COLO829 (cell line): ENCODE results near the gene FLNA.
A peak's percentile ranks its signal among the peaks of the same experiment; 100 is the strongest.

Source experiments
- DNase-seq: peaks from one replicate; pipeline ENCODE4 v3.0.0; 2012; ENCODE audit warnings: low spot score

FLNA gene

DNA sequence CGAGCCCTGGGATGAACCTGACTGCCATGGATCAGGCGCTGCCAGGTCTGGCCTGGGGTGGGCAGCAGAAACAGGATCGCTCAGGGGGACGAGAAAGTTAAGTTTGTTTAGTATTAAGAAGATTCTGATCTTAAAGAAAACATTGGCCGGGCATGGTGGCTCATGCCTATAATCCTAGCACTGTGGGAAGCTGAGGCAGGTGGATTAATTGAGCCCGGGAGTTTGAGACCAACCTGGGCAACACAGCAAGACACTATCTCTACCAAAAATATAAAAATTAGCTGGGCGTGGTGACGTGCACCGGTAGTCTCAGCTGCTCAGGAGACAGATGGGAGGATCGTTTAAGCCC lies 696 bp upstream of the FLNA start:
- no peak for DNase-seq

DNA sequence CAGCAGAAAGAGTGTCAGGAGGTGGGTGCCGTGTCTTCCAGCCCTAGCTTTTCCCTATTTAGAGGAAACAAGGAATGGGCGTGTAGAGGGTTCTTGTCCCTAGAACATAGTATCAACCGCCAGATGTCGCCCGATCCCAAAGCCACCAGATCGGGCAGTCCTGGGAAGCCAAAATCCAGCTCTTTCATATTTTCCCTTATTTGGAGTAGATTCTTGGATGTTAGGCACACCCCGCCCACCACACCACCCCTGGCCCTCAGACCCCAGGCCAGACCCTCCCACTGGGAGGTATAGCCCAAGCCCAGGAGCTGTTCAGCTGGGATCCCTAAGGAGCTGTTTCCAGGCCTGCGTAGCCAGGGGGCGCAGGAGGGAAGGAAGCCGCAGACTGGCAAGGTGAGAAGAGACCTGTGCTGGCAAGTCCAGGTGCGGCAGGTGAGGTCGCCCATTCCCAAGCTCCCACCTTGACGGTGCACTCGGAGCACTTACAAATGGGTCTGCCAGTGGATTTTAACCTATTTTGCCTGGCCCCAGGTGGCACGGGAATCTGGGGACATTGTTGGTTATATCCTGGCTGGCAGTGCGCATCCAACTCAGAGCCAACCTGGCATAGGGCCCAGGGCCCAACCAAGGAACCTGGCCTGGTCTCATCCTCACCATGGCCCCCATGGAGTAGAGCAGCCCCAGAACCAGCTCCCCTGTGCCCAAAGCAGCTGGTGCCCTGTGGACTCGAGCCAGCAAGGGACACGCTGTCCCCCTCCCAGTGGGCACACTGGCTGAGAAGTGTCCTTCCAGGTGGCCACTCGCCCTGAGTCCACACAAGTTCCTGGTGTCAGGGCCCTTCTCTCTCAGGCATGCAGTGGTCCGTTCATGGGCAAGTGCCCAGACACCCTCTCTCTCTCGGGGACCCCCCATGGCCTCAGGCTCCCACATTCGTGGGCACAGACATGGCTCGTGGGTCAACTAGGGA lies 811 bp downstream of the FLNA start:
- no peak for DNase-seq

DNA sequence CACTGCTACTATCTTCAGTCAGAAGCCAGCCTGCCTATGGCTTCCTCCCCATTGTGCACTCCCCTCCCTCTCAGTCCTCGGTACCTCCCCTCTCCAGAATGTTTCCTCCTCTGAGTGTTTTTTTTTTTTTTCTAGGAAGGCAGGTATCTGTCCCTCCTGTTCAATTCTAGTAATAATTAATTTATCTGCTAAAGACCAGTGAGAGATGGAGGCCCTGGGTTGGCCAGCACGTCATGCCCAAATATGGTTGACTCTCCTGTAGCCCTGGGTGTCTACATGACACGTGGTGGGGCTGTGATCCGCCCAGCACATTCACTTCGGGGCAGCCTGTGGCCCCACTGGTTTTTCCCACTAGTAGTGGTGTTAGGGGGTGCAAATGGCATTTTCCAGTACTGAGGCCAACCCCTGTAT lies 1.8 kb downstream of the FLNA start:
- no peak for DNase-seq

DNA sequence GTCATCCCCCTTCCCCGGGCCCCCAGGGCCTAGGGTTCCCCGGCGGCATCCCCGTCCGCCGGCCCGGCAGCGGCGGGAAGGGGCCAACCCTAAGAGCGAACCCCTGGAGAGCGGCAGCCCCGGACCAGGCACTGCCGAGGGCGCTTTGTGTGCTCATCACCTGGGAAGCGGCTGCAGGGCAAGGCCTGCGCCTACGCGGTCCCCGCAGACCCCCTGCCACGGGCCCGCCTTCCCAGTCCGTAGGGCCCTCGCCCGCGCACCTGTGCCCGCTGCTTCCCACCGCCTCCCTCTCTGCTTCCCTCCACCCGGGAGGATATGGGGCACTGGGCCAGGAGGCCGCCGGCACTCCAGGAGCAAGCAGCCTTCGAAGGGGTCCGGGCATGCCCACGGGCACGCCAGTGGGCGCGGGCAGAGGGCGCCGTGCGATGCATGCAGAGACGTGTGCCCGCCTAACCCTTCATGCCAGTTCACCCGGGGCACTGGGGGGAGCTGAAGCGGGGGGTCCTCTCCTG lies 2.6 kb downstream of the FLNA start:
- DNase-seq, result no peak

DNA sequence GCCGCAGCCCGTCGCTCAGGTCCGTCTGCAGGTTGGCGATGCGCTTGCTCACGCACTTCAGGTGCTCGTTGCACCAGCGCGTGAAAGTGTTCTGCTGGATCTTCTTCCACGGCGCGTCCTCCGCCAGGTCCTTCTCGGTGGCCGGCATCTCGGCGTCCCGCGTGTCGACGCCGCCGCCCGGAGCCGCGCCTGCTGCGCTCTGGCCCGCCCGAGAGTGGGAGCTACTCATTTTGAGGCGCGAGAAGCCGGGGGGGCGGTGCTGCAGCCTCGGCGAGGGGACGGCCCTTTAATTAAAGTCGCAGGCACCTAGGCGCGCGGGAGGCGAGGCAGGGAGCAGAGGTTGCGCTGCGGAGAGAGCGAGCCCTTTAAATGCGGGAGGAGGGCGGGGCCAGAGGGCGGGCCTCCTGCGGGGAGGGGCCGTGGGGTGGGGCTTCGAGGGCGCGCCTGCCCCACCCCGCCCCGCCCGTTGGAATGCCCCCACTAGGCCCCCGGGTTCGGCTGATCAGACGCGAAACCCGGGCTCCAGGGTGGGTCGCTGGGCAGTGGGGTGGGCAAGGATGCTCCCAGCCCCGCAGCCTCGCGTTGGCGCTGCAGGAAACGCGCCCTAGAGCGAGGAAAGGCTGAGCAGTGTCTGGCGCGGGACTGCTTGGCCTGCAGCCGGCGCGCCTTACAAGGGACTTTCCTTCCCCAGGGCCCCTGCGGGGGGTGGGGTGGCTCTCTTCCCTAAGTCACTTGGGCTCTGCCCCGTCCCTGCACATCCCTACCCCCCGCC lies 3.2 kb downstream of the FLNA start:
- DNase-seq, result peak; percentile 83

DNA sequence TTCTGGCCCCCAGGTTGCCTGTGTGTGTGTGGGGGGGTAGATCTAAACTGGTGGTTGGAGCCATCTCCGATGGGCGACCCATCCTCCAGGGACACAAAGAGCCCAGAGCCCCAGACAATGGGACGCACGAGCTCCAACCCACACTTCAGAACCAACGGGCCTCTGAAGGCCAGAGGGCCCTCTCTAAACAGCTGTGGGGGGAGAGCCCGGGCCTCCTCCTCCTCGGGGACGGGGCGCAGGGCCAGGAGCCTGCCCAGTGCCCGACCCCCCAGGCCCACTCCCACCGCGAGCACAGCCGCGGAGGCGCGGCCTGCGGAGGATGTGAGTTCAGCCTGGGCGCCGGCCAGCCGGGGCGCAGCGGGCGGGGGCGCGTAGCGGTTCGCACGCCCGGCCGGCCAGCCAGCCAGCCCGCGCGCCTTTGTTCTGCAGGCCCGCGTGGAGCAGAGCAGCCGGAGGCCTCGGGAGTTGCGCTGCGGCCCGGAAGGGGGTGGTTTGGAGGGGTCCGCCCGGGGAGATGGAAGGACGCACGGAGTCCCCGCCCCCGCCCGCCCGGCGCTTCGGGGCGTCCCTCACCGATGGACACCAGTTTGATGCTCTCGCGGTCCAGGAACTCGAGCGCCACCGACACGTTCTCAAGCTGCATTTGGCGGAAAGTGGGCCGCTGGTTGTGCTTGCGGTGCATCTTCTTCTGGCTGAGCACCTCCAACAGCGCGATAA lies 4.0 kb downstream of the FLNA start:
- DNase-seq, result no peak

DNA sequence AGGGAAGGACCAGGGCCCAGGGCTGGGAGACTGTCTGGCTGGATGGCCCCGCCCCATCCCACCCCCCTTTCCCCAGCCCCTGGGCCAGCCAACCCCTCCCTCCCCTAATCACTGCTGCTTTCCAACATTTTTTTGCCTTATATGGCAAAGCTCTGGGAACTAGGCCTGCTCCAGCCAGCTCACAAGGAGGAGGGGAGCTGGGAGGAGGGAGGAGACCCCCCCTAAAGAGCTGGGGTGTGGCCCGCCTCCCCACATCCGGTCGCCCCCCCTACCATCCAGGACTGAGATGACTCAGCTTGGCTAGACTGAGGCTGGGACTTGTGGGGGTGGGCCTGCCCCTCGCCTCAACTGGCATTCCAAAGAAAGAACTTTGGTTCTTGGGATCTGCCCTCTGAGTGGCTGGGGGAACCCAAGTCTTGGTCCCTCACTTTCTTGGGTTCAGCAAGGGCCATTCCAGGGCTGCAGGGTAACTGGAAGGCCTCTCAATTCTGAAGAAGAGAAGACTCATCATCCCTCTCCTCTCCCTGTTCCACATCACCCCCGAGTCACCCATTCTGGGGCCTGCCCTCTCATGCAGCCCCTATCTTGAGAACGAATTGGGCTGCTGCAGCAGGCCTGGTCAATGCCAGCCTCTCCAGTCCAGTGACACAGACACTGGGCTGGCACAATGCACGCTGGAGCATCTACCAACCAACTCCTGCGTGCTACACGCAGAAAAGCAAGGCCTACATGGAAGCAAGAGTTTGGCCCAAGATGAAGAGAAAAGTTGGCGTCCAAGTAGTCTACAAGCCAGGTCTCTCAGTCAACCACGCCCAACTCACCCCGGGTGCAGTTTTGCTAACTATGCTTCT lies 4.8 kb downstream of the FLNA start:
- peak; percentile 88 for DNase-seq

DNA sequence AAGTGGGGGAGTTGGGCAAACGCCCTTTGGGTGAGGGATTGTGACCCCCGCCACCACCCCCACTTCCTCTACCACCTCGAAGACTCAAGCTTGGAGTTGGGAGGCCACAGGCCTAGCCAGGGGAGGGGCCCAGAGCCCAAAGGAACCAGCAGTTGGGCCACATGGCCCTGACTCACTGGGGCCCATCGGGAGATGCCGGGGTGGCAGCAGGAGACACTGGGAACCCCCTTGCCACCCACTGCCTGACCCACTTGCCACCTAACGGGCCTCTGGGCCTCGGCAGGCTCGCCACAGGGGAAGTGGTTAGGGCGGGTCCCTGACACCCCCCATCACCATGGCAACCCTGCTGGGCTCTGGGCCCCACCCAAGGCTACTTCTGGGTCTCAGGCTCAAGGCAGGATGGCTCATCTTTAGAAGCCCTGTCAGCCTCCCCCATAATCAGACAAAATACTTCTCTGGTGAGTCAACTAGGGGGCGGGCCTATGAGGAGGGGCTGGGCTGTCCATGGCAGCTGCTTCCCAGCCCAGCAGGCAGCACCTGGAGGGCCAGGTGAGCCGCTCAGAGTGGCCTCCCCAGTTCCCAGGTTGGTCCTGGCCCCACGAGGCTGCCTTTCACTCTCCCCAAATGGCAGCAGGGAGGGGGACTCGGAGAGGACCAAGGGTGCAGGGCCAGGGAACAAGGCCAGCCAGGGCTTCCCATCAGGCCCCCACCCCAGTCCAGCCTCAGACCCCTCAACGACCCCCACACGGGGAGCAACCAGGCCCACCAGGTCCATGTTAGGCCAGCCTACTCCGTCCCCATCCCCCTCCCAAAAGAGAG lies 5.6 kb downstream of the FLNA start:
- peak; percentile 85 for DNase-seq

DNA sequence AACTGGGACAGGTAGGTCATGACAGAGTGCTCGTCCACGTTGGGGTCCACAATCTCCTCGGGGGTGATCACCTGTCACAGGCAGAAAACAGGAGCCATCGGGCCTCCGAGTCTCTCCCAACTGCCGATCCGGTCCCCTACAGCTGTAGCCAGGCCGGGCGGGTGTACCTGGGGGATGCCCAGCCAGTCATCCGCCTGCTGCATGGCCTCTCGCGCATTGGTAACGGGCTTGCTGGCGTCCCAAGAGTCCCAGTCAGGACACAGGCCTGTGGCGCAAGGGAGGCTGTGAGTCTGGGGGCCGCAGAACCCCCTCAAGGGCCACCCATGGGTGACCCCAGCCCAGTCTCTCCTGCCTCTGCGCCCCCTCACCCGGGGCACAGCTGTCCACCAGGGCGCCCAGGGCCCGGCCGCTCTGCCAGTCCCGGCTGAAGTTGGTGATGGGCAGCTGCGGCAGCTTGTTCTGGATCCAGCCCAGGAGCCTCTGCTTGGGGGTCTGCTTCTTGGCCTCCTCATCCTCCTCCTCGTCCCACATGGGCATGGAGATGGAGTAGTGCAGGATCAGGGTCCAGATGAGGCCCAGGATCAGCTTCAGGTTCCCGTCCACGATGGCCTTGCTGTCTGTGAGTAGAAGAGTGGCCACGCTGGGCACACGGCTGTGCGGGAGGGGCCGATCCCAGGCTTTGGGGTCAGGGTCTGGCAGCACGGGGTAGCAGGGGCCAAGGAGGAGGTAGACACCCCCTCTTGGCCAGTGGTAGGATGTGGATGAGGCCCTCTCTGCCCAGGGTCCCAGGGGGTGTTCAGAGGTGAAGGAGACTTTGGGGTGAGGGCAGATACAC lies 6.7 kb downstream of the FLNA start:
- no peak for DNase-seq

DNA sequence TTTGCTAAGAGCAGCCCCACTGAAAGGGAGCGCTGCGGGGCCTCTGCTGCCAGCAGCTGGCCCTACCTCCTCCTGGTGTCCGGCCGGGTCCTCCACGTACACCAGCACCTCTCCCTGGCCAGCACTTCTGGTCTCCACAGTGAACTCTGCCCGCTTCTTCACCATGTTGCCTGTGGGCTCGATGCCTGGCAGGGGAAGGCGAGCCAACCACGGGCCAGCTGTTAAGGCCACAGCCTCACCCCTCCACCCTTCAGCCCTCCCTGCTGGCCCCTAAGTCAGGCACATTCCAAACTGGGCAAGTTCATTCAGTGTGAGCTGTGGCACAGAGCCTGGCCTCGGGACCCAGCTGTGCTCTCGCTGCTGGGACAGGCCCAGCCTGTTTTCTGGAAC lies 7.8 kb downstream of the FLNA start:
- DNase-seq, result no peak

DNA sequence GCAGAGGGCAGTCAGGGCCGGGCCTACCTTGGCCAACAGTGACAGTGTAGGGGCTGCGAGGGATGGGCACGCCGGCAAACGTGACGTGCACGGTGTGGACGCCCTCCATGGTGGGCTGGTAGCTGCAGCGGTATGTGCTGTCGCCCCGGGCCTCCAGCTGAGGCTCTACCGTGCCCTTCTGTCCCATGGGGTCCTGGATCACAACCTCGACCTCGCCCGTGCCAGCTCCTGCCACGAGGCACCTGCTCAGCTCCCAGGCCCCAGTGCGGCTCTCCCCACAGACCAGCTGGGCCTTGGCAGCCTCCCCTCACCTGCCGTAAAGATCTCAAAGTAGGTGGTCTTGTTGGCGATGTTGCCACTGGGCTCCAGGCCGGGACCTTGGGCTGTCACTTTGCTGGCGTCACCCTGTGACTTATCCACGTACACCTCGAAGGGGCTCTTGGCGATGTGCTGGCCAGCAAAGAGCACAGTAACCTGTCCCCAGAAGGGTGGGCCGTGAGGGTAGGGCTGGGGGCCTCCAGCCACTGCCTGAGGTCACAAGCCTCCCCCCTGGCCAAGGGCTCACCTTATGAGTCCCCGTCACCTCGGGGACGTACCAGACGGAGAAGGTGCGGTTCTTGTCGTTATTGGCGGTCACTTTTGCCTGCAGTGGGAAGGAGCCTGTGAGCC lies 8.3 kb downstream of the FLNA start:
- DNase-seq, result no peak

DNA sequence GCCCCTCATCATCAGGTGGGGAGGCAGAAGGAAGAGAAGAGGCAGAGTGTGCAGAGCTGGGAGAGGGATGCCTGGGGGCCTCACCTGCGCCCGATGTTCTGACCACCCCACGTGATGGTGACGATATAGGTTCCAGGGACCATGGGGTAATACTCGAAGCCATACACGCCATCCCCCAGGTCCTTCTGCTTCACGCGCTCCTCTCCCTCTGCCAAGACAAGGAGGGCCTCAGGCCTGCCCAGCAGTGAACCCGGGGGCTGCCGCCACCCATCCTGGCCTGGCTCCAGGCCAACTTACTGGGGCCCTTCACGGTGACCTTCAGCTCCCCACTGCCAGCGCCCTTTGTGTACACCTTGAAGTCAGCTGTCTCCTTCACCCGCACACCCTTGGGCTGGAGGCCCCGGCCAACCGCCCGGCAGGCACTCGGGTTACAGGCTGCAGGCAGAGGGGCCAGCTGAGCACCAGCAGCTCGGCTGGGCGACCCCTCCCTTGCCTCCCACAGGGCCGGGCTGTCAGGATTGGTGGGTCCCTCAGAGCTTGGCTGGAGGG lies 9.3 kb downstream of the FLNA start:
- DNase-seq, result no peak

DNA sequence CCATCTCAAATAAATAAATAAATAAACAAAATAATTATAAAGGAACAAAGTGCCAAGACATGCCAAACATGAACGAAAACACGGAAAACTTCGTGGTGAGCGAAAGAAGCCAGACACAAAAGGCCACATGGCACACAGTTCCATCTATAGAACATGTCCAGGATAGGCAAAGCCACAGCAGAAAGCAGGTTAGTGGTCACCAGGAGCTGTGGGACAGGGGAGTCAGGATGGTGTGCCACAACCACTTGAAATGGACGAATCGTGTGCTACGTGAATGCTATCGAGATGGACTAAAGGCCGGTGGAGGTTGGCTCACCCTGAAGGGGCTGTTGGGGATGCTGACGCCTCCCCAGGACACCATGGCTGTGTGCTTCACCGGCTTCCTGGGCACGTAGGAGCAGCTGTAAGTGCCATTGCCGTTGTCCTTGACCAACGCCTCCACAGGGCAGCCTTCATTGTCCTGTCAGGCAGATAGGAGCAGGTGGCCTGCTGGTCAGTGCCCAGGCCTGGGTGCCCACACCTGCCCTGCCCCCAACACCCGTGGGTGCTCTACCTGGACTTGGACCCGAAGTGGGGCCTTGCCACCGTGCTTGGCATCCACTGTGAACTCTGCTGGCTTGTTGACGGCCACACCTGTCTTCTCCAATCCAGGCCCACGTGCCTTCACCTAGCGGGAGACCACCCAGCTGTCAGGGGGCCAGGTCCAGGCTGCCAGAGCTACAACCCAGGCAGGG lies 10.6 kb downstream of the FLNA start:
- no peak for DNase-seq

DNA sequence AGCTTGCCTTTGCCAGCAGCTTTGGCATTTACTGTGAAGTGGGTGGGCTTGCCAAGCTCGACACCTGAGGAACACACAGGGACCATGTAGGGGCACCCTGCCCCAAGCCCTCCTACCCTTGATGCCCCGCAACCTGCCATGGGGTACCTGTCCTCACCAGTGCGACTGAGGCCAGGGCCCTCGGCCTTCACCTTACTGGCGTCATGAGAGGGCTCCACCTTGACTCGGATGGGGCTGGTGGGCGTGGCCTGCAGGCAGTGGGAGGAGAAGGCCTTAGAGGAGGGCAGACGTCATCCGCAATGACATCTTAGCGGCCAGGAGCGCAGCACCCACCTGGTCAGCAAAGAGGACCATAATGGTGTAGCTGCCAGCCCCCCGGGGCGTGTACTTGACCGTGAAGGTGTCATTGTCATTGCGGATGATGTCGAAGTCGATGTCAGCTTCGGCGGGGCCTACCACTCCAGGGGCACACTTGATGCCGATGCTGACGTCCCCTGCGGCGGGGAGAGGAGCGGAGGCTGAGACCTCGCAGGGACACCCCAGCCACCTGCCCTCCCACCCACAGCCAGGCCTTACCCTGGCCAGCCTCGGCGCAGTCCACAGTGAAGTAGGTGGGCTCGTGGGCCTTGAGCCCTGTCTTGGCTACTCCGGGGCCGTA lies 12.2 kb downstream of the FLNA start:
- DNase-seq, result no peak

DNA sequence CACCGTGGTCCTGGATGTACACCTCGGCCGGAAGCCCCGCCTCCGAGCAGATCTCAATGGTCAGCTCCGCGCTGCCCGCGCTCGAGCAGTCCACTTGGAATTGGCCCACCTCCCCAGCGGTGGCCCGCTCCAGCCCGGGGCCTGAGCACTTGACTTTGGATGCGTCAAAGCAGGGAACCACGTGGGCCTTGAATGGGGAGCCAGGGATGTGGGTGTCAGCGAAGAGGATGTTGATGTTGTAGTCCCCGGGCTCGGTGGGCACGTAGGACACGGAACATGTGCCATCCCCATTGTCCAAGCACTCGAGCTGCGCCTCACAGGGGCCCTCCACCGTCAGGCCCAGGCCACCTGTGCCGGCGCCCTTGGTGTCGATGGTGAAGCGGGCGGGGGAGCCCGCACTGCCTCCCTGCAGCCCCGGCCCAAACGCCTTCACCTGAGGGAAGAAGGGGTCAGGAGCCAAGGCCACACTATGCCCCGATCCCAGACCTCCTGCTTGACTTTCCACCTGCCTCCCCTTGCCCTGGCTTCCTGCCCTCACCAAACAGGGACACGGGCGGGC lies 14.2 kb downstream of the FLNA start:
- no peak for DNase-seq

DNA sequence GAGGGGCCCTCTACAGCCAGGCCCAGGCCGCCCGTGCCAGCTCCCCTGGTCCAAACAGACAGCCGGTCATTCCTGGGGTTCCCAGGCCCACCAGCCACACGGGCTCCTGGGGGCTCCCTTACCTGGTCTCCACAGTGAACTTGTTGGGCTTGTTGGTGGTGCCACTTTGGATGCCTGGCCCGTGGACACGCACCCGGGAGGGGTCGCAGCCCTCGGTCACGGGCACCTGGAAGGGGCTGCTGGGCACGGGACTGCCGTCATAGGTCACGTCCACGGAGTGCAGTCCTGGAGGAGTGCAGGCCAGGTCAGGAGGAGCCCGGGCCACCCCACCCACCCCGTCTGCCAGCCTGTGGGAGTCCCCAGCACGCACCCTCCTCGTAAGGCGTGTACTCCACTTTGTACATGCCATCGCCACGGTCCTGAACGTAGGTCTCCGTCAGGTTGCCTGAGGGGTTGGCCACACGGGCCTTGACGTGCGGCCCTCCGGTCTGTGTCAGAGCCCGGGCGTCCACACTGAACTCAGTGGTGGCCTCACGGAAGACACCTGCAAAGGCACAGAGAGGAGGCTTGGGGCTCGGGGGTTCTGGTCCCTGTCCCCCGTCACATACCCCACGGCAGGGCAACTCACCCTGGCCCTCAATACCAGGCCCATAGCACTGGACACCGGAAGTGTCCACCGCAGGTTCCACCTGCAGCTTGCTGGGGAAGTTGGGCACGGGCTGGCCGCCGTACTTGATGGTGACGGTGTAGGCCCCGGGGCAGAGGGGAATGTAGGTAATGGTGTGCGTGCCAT lies 14.9 kb downstream of the FLNA start:
- no peak for DNase-seq
